ENCODE measurements around the gene DMXL1.

The DMXL1 gene

GRCh38 chr5:119270960-119271757, 200.3 kb downstream of the DMXL1 start:
- DNase-seq, result no peak

GRCh38 chr5:119271758-119272730, 201.2 kb downstream of the DMXL1 start:
- DNase-seq, result no peak

GRCh38 chr5:119273391-119273839, 202.5 kb downstream of the DMXL1 start:
- DNase-seq, result no peak

GRCh38 chr5:119274030-119274766, 203.3 kb downstream of the DMXL1 start:
- no peak for DNase-seq

GRCh38 chr5:119274767-119275130, 203.9 kb downstream of the DMXL1 start:
- DNase-seq, result no peak

GRCh38 chr5:119275146-119275545, 204.3 kb downstream of the DMXL1 start:
- DNase-seq, result no peak

- DNase-seq, result no peak
These were observed 204.8 kb downstream of the DMXL1 start for GRCh38 chr5:119275601-119276173.

- no peak for DNase-seq
These were observed 206.1 kb downstream of the DMXL1 start for GRCh38 chr5:119276978-119277377.

- DNase-seq, result no peak
These were observed 208.2 kb downstream of the DMXL1 start for GRCh38 chr5:119279093-119279492.

- no peak for DNase-seq
These were observed 209.5 kb downstream of the DMXL1 start for GRCh38 chr5:119280380-119280779.

- no peak for DNase-seq
These were observed 211.7 kb downstream of the DMXL1 start for GRCh38 chr5:119282628-119283027.

GRCh38 chr5:119284031-119284430, 213.1 kb downstream of the DMXL1 start:
- DNase-seq, result no peak

- DNase-seq, result no peak
These were observed 214.4 kb downstream of the DMXL1 start for GRCh38 chr5:119285070-119285916.

- DNase-seq, result no peak
These were observed 215.9 kb downstream of the DMXL1 start for GRCh38 chr5:119286511-119287488.

- DNase-seq, result no peak
These were observed 216.7 kb downstream of the DMXL1 start for GRCh38 chr5:119287547-119288111.

- DNase-seq, result no peak
These were observed 217.6 kb downstream of the DMXL1 start for GRCh38 chr5:119288379-119289033.

GRCh38 chr5:119289438-119290044, 218.7 kb downstream of the DMXL1 start:
- DNase-seq, result no peak

GRCh38 chr5:119290161-119290569, 219.3 kb downstream of the DMXL1 start:
- DNase-seq, result peak; percentile 46

- DNase-seq, result no peak
These were observed 219.7 kb downstream of the DMXL1 start for GRCh38 chr5:119290607-119291006.

All from NCI-H510A treated with DMSO at 0.1 percent for 48 hours (cell line).